SU-DHL-6 (cell line): ENCODE results near the gene ZNF337.

Experiments used
- CTCF ChIP-seq: fragments of 200-600 bp; sonication (generic); IDR thresholded peaks from one replicate; pipeline ENCODE4 v1.5.1; 2017; ENCODE audit warnings: antibody characterized with exemption, mild to moderate bottlenecking, low read length, moderate library complexity; ENCODE audit not compliant: insufficient read depth, poor library complexity, severe bottlenecking
- EZH2phosphoT487 ChIP-seq: fragments of 200-600 bp; sonication (generic), shearing (Covaris generic); conservative IDR thresholded peaks from 2 replicates; pipeline ENCODE4 v1.6.1; 2018; ENCODE audit warnings: mild to moderate bottlenecking, antibody characterized with exemption, low read length, moderate library complexity, mixed read lengths

GRCh38 chr20:25672659-25673235 is 23.9 kb downstream of the ZNF337 start:
- no peak for TF ChIP-seq CTCF
- TF ChIP-seq EZH2phosphoT487: no peak
